Mesenchymal stem cell (in vitro differentiated cells and primary cell): ENCODE measurements around the gene ATG7.

Experiments
- DNase-seq: peaks from one replicate; pipeline ENCODE4 v3.0.0-alpha.2; 2013
- H2AFZ ChIP-seq: one replicate; pipeline ENCODE4 v1.6.1; 2013; ENCODE audit warnings: low read depth, mild to moderate bottlenecking, control low read depth, inconsistent platforms, low read length, moderate library complexity
- H2AK5ac ChIP-seq: 2 replicates; pipeline ENCODE4 v1.6.1; 2013; ENCODE audit warnings: low read length, moderate library complexity, mild to moderate bottlenecking, inconsistent platforms; ENCODE audit not compliant: severe bottlenecking
- H2BK120ac ChIP-seq: one replicate; pipeline ENCODE4 v1.6.1; 2013; ENCODE audit warnings: low read depth, mild to moderate bottlenecking, inconsistent platforms, low read length, moderate library complexity
- H2BK12ac ChIP-seq, 2 experiments: one replicate each; pipeline ENCODE4 v1.6.1; 2013; ENCODE audit warnings: inconsistent platforms in 2 of 2, low read length in 2 of 2, mild to moderate bottlenecking in 2 of 2, moderate library complexity in 2 of 2, control low read depth in 1 of 2
- H2BK15ac ChIP-seq: one replicate; pipeline ENCODE4 v1.6.1; 2013; ENCODE audit warnings: mild to moderate bottlenecking, low read depth, inconsistent platforms; ENCODE audit not compliant: poor library complexity, severe bottlenecking
- H2BK5ac ChIP-seq: 2 replicates; pipeline ENCODE4 v1.6.1; 2013; ENCODE audit warnings: low read depth, mild to moderate bottlenecking, low read length, control low read depth, inconsistent platforms; ENCODE audit not compliant: poor library complexity, severe bottlenecking
- H3K14ac ChIP-seq, 2 experiments: one replicate each; pipeline ENCODE4 v1.6.1; 2013; ENCODE audit warnings: inconsistent platforms in 2 of 2, low read length in 2 of 2, control low read depth in 1 of 2, mild to moderate bottlenecking in 1 of 2, moderate library complexity in 1 of 2
- H3K18ac ChIP-seq, 2 experiments: one replicate each; pipeline ENCODE4 v1.6.1; 2013; ENCODE audit warnings: inconsistent platforms in 2 of 2, low read length in 2 of 2, control low read depth in 1 of 2, low read depth in 1 of 2, mild to moderate bottlenecking in 1 of 2
- H3K23ac ChIP-seq, 2 experiments: one replicate each; pipeline ENCODE4 v1.6.1; 2013; ENCODE audit warnings: inconsistent platforms in 2 of 2, low read length in 2 of 2, mild to moderate bottlenecking in 2 of 2, moderate library complexity in 2 of 2, control low read depth in 1 of 2
- H3K27ac ChIP-seq: 2 replicates; pipeline ENCODE4 v1.5.1; 2013; ENCODE audit warnings: mild to moderate bottlenecking, moderate library complexity, low read length, control low read depth, inconsistent platforms; ENCODE audit not compliant: poor library complexity, severe bottlenecking
- H3K27me3 ChIP-seq, 2 experiments: 2 replicates each; pipeline versions ENCODE4 v1.6.1 to v1.7.0; 2013; ENCODE audit warnings: low read length in 2 of 2, mild to moderate bottlenecking in 2 of 2, moderate library complexity in 2 of 2, control low read depth in 1 of 2, inconsistent platforms in 1 of 2; ENCODE audit not compliant: control insufficient read depth in 1 of 2, insufficient read depth in 1 of 2
- H3K36me3 ChIP-seq, 2 experiments: 2 replicates each; pipeline versions ENCODE4 v1.6.1 to v1.7.0; 2013; ENCODE audit warnings: low read length in 2 of 2, control low read depth in 1 of 2, inconsistent platforms in 1 of 2, low read depth in 1 of 2, mild to moderate bottlenecking in 1 of 2; ENCODE audit not compliant: insufficient read depth in 2 of 2, control insufficient read depth in 1 of 2
- H3K4ac ChIP-seq, 2 experiments: one replicate each; pipeline ENCODE4 v1.6.1; 2013; ENCODE audit warnings: inconsistent platforms in 2 of 2, low read length in 2 of 2, mild to moderate bottlenecking in 2 of 2, moderate library complexity in 2 of 2, control low read depth in 1 of 2, low read depth in 1 of 2
- H3K4me1 ChIP-seq: 2 replicates; pipeline ENCODE4 v1.6.1; 2013; ENCODE audit warnings: low read depth, low read length, control low read depth; ENCODE audit not compliant: control insufficient read depth, insufficient read depth
- H3K4me2 ChIP-seq: 2 replicates; pipeline ENCODE4 v1.6.1; 2013; ENCODE audit warnings: low read length, mild to moderate bottlenecking, inconsistent platforms; ENCODE audit not compliant: poor library complexity, severe bottlenecking
- H3K4me3 ChIP-seq, 2 experiments: 2 replicates each; pipeline versions ENCODE4 v1.5.1 to v1.7.0; 2013; ENCODE audit warnings: low read length in 2 of 2, mild to moderate bottlenecking in 2 of 2, control low read depth in 1 of 2, low read depth in 1 of 2; ENCODE audit not compliant: insufficient read depth in 1 of 2
- H3K79me1 ChIP-seq: replicated peaks from 2 replicates; pipeline ENCODE4 v1.6.1; 2013; ENCODE audit warnings: mild to moderate bottlenecking, control low read depth, low read length, inconsistent platforms; ENCODE audit not compliant: poor library complexity, severe bottlenecking
- H3K9ac ChIP-seq: 2 replicates; pipeline ENCODE4 v1.7.0; 2013; ENCODE audit warnings: mild to moderate bottlenecking, low read length, moderate library complexity
- H3K9me3 ChIP-seq: 2 replicates; pipeline ENCODE4 v1.7.0; 2013; ENCODE audit warnings: mild to moderate bottlenecking, low read length; ENCODE audit not compliant: control insufficient read depth
- H4K8ac ChIP-seq: one replicate; pipeline ENCODE4 v1.6.1; 2013; ENCODE audit warnings: inconsistent platforms, mild to moderate bottlenecking, low read length, moderate library complexity
- H4K91ac ChIP-seq: one replicate; pipeline ENCODE4 v1.6.1; 2013; ENCODE audit warnings: mild to moderate bottlenecking, low read length, inconsistent platforms
- WGBS: methylation state at CpG from one replicate; pipeline ENCODE4 v1.1.7; 2013; ENCODE audit warnings: mixed read lengths; 5-methylcytosine and 5-hydroxymethylcytosine counted together

Gene ATG7

DNA sequence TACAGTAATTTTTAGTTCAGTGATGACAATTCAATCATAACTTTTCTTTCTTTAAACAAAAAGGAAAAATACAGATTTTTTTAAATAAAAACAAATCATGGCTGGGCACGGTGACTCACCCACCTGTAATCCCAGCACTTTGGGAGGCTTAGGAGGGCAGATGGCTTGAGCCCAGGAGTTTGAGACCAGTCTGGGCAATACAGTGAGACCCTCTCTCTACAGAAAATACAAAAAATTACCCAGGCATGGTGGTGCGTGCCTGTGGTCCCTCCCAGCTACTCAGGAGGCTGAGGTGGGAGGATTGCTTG lies 25.6 kb upstream of the ATG7 start:
- H3K36me3 ChIP-seq = peaks cover 4 to 18% of the 10 kb centered on the region in 2 experiments
- H2BK120ac ChIP-seq = no peak overlapping the region
- H2AK5ac ChIP-seq = no peak overlapping the region
- no peak overlapping the region for H3K27ac ChIP-seq
- no peak overlapping the region for H4K8ac ChIP-seq
- no peak overlapping the region for H2BK15ac ChIP-seq
- H3K23ac ChIP-seq = no peak overlapping the region
- 25% methylated on average over 1 of the region's 2 CpGs for whole genome bisulfite sequencing
- no peak overlapping the region for H3K18ac ChIP-seq
- no peak overlapping the region for H3K4ac ChIP-seq
- no peaks in the 10 kb centered on the region for H3K27me3 ChIP-seq
- no peak overlapping the region for H2AFZ ChIP-seq
- peaks cover 27% of the 10 kb centered on the region for H3K79me1 ChIP-seq
- no peak overlapping the region for H4K91ac ChIP-seq
- H3K4me2 ChIP-seq = no peak overlapping the region
- no peak overlapping the region for H3K4me3 ChIP-seq
- H2BK12ac ChIP-seq = no peak overlapping the region
- H3K4me1 ChIP-seq = peaks cover 6% of the 10 kb centered on the region
- DNase-seq = no peak
- no peaks in the 10 kb centered on the region for H3K9me3 ChIP-seq
- no peak overlapping the region for H3K14ac ChIP-seq
- no peak overlapping the region for H2BK5ac ChIP-seq
- H3K9ac ChIP-seq = no peak overlapping the region

GRCh38 chr3:11247362-11247761 lies 24.8 kb upstream of the ATG7 start:
- Histone ChIP-seq H3K36me3 (peaks cover 4 to 18% of the 10 kb centered on the region in 2 experiments), H3K4me3 (no peak overlapping the region), H3K4ac (no peak overlapping the region), H2BK5ac (no peak overlapping the region), H3K23ac (no peak overlapping the region), H4K91ac (no peak overlapping the region), H3K18ac (no peak overlapping the region), H3K27ac (no peak overlapping the region), H3K4me1 (peaks cover 6% of the 10 kb centered on the region), H3K14ac (no peak overlapping the region), H2AK5ac (no peak overlapping the region), H3K4me2 (no peak overlapping the region), H2BK15ac (no peak overlapping the region), H3K9me3 (no peaks in the 10 kb centered on the region), H4K8ac (no peak overlapping the region), H2AFZ (no peak overlapping the region), H3K9ac (no peak overlapping the region), H2BK120ac (no peak overlapping the region), H2BK12ac (no peak overlapping the region), H3K27me3 (no peaks in the 10 kb centered on the region), H3K79me1 (peaks cover 28% of the 10 kb centered on the region)
- DNase-seq = no peak
- 95% methylated on average over 4 of the region's 8 CpGs for WGBS

- Histone ChIP-seq H4K91ac (no peak overlapping the region), H3K4ac (no peak overlapping the region), H2BK5ac (no peak overlapping the region), H4K8ac (no peak overlapping the region), H3K23ac (no peak overlapping the region), H3K14ac (no peak overlapping the region), H2AFZ (no peak overlapping the region), H3K4me1 (peaks cover 6% of the 10 kb centered on the region), H2AK5ac (no peak overlapping the region), H3K4me2 (no peak overlapping the region), H3K18ac (no peak overlapping the region), H2BK120ac (no peak overlapping the region), H3K27ac (no peak overlapping the region), H3K4me3 (no peak overlapping the region), H3K27me3 (no peaks in the 10 kb centered on the region), H3K36me3 (peaks cover 0 to 18% of the 10 kb centered on the region in 2 experiments), H3K9me3 (no peaks in the 10 kb centered on the region), H3K79me1 (peaks cover 22% of the 10 kb centered on the region), H2BK15ac (no peak overlapping the region), H2BK12ac (no peak overlapping the region), H3K9ac (no peak overlapping the region)
- WGBS = 76% methylated on average over 5 of the region's 6 CpGs
- DNase-seq = peak; percentile 26
Observed at GRCh38 chr3:11248596-11248995, 23.6 kb upstream of the ATG7 start.

DNA sequence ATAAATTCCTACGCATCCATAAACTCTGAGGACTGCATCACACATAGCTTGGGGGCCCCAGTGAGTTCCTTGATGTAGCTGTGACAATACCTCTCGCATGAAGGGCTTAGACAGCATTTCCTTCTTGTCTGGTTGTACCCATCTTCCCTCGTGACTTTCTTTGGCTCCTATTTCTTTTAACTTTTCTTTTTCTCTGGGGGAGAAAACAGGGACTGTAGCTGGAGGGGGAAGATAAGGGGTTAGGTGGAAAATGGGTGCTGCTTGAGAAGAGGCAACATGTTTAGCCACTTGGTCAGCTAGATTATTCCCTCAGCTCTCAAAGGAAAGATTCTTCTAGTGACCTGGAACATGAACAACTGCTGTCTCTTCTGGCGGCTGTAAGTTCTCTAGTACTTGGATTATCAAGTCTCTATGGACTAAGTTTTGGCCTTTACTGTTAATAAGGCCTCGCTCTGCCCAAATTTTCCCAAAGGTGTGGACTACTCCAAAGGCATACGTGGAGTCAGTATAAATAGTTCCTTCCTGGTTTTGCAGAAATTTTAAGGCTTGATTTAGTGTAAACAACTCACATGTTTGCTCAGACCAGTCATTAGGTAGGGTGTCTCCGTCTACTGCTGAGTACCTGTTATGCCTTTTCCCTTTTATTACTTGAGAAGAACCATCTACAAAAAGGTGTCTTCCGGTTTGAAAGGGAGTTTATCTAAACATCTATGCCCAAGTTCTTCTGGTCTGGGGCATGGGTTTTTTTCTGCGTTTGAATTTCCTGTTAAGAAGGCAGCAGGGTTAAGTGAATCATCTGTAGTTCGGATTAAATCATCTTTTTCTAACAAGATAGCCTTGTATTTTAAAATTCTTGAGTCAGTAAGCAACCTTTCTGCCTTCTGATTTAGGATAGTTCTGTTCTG lies 21.0 kb upstream of the ATG7 start:
- Histone ChIP-seq H3K4ac (no peak overlapping the region), H3K4me1 (peaks cover 4% of the 10 kb centered on the region), H2BK12ac (no peak overlapping the region), H3K36me3 (peaks cover 9 to 19% of the 10 kb centered on the region in 2 experiments), H3K9me3 (no peaks in the 10 kb centered on the region), H4K8ac (no peak overlapping the region), H3K79me1 (peaks cover 20% of the 10 kb centered on the region), H3K27ac (no peak overlapping the region), H4K91ac (no peak overlapping the region), H2AFZ (no peak overlapping the region), H3K27me3 (no peaks in the 10 kb centered on the region), H2BK15ac (no peak overlapping the region), H3K4me2 (no peak overlapping the region), H2AK5ac (no peak overlapping the region), H3K9ac (peak overlapping the region; percentile 9), H3K4me3 (no peak overlapping the region), H3K18ac (no peak overlapping the region), H2BK120ac (no peak overlapping the region), H3K14ac (no peak overlapping the region), H3K23ac (no peak overlapping the region), H2BK5ac (no peak overlapping the region)
- WGBS = 63% methylated on average over 7 of the region's 10 CpGs
- DNase-seq = no peak
